ENCODE measurements around the gene TBC1D22A. TPM values are rescaled to one million over a fixed set of nuclear protein-coding genes. Genes with fewer than 3 reads are reported as not detected.

Gene TBC1D22A
- total and polyA plus RNA-seq, 2 donors = 11.8 to 25.7 TPM

- DNase-seq (ENCODE audit: low read depth in 6 of 9, low spot score in 9 of 9) = no peak
- Histone ChIP-seq H3K4me1 (ENCODE audit: control insufficient read depth in 2 of 2, insufficient read depth in 2 of 2, low read length in 2 of 2) (peaks cover 7 to 33% of the 10 kb centered on the region in 2 donors), H3K27me3 (ENCODE audit: control insufficient read depth in 2 of 2, insufficient read depth in 1 of 2, low read length in 1 of 2) (no peaks in the 10 kb centered on the region), H3K36me3 (ENCODE audit: control insufficient read depth in 2 of 2, insufficient read depth in 2 of 2, low read length in 1 of 2) (peaks cover 0 to 7% of the 10 kb centered on the region in 2 donors), H3K9me3 (ENCODE audit: control insufficient read depth in 2 of 2, insufficient read depth in 1 of 2, low read length in 1 of 2) (peaks cover 0 to 10% of the 10 kb centered on the region in 2 donors), H3K4me3 (ENCODE audit: low read length in 2 of 2) (no peak overlapping the region), H3K27ac (ENCODE audit: low read depth in 1 of 2, low read length in 1 of 2) (no peak overlapping the region)
- WGBS = 98% methylated on average over 7 of the region's 7 CpGs
These were observed 310.6 kb downstream of the TBC1D22A start for GRCh38 chr22:47073075-47073474.

- H3K36me3 ChIP-seq (ENCODE audit: control insufficient read depth in 2 of 2, insufficient read depth in 2 of 2, low read length in 1 of 2) = peaks cover 0 to 7% of the 10 kb centered on the region in 2 donors
- no peak overlapping the region for H3K4me3 ChIP-seq (ENCODE audit: low read length in 2 of 2)
- H3K4me1 ChIP-seq (ENCODE audit: control insufficient read depth in 2 of 2, insufficient read depth in 2 of 2, low read length in 2 of 2) = peaks cover 0 to 25% of the 10 kb centered on the region in 2 donors
- peaks cover 0 to 10% of the 10 kb centered on the region in 2 donors for H3K9me3 ChIP-seq (ENCODE audit: control insufficient read depth in 2 of 2, insufficient read depth in 1 of 2, low read length in 1 of 2)
- H3K27me3 ChIP-seq (ENCODE audit: control insufficient read depth in 2 of 2, insufficient read depth in 1 of 2, low read length in 1 of 2) = no peaks in the 10 kb centered on the region
- H3K27ac ChIP-seq (ENCODE audit: low read depth in 1 of 2, low read length in 1 of 2) = no peak overlapping the region
- no peak for DNase-seq (ENCODE audit: low read depth in 6 of 9, low spot score in 9 of 9)
- WGBS = 98% methylated on average over 7 of the region's 7 CpGs
These were observed 311.7 kb downstream of the TBC1D22A start for GRCh38 chr22:47074105-47074504.

- peaks cover 0 to 7% of the 10 kb centered on the region in 2 donors for H3K36me3 ChIP-seq (ENCODE audit: control insufficient read depth in 2 of 2, insufficient read depth in 2 of 2, low read length in 1 of 2)
- no peak for DNase-seq (ENCODE audit: low read depth in 6 of 9, low spot score in 9 of 9)
These were observed 313.1 kb downstream of the TBC1D22A start for GRCh38 chr22:47075568-47075967.

GRCh38 chr22:47076758-47077157 lies 314.3 kb downstream of the TBC1D22A start:
- Histone ChIP-seq H3K27ac (ENCODE audit: low read depth in 1 of 2, low read length in 1 of 2) (no peak overlapping the region), H3K27me3 (ENCODE audit: control insufficient read depth in 2 of 2, insufficient read depth in 1 of 2, low read length in 1 of 2) (no peaks in the 10 kb centered on the region), H3K9me3 (ENCODE audit: control insufficient read depth in 2 of 2, insufficient read depth in 1 of 2, low read length in 1 of 2) (peaks cover 0 to 10% of the 10 kb centered on the region in 2 donors), H3K4me1 (ENCODE audit: control insufficient read depth in 2 of 2, insufficient read depth in 2 of 2, low read length in 2 of 2) (peaks cover 0 to 7% of the 10 kb centered on the region in 2 donors), H3K36me3 (ENCODE audit: control insufficient read depth in 2 of 2, insufficient read depth in 2 of 2, low read length in 1 of 2) (peaks cover 0 to 7% of the 10 kb centered on the region in 2 donors), H3K4me3 (ENCODE audit: low read length in 2 of 2) (no peak overlapping the region)
- DNase-seq (ENCODE audit: low read depth in 6 of 9, low spot score in 9 of 9) = no peak
- WGBS = 97% methylated on average over 2 of the region's 2 CpGs

More at GRCh38 chr22:47075568-47075967, 313.1 kb downstream of the TBC1D22A start:
- Histone ChIP-seq H3K27me3 (ENCODE audit: control insufficient read depth in 2 of 2, insufficient read depth in 1 of 2, low read length in 1 of 2) (no peaks in the 10 kb centered on the region), H3K9me3 (ENCODE audit: control insufficient read depth in 2 of 2, insufficient read depth in 1 of 2, low read length in 1 of 2) (peaks cover 0 to 10% of the 10 kb centered on the region in 2 donors), H3K4me1 (ENCODE audit: control insufficient read depth in 2 of 2, insufficient read depth in 2 of 2, low read length in 2 of 2) (peaks cover 0 to 19% of the 10 kb centered on the region in 2 donors), H3K4me3 (ENCODE audit: low read length in 2 of 2) (no peak overlapping the region), H3K27ac (ENCODE audit: low read depth in 1 of 2, low read length in 1 of 2) (no peak overlapping the region)

GRCh38 chr22:47080100-47080499 lies 317.6 kb downstream of the TBC1D22A start:
- WGBS = 65% methylated on average over 3 of the region's 3 CpGs
- no peak overlapping the region for H3K27ac ChIP-seq (ENCODE audit: low read depth in 1 of 2, low read length in 1 of 2)
- H3K36me3 ChIP-seq (ENCODE audit: control insufficient read depth in 2 of 2, insufficient read depth in 2 of 2, low read length in 1 of 2) = no peaks in the 10 kb centered on the region
- DNase-seq (ENCODE audit: low read depth in 6 of 9, low spot score in 9 of 9) = no peak
- no peaks in the 10 kb centered on the region for H3K27me3 ChIP-seq (ENCODE audit: control insufficient read depth in 2 of 2, insufficient read depth in 1 of 2, low read length in 1 of 2)
- H3K4me3 ChIP-seq (ENCODE audit: low read length in 2 of 2) = no peak overlapping the region
- no peaks in the 10 kb centered on the region for H3K4me1 ChIP-seq (ENCODE audit: control insufficient read depth in 2 of 2, insufficient read depth in 2 of 2, low read length in 2 of 2)
- H3K9me3 ChIP-seq (ENCODE audit: control insufficient read depth in 2 of 2, insufficient read depth in 1 of 2, low read length in 1 of 2) = peaks cover 0 to 3% of the 10 kb centered on the region in 2 donors

- H3K4me1 ChIP-seq (ENCODE audit: control insufficient read depth in 2 of 2, insufficient read depth in 2 of 2, low read length in 2 of 2) = no peaks in the 10 kb centered on the region
- H3K4me3 ChIP-seq (ENCODE audit: low read length in 2 of 2) = no peak overlapping the region
- H3K9me3 ChIP-seq (ENCODE audit: control insufficient read depth in 2 of 2, insufficient read depth in 1 of 2, low read length in 1 of 2) = no peaks in the 10 kb centered on the region
- H3K27me3 ChIP-seq (ENCODE audit: control insufficient read depth in 2 of 2, insufficient read depth in 1 of 2, low read length in 1 of 2) = no peaks in the 10 kb centered on the region
- 99% methylated on average over 1 of the region's 1 CpG for WGBS
- H3K36me3 ChIP-seq (ENCODE audit: control insufficient read depth in 2 of 2, insufficient read depth in 2 of 2, low read length in 1 of 2) = no peaks in the 10 kb centered on the region
- no peak overlapping the region for H3K27ac ChIP-seq (ENCODE audit: low read depth in 1 of 2, low read length in 1 of 2)
- no peak for DNase-seq (ENCODE audit: low read depth in 6 of 9, low spot score in 9 of 9)
These were observed 320.1 kb downstream of the TBC1D22A start for GRCh38 chr22:47082505-47082904.

GRCh38 chr22:47083379-47083986 lies 321.0 kb downstream of the TBC1D22A start:
- H3K9me3 ChIP-seq (ENCODE audit: control insufficient read depth in 2 of 2, insufficient read depth in 1 of 2, low read length in 1 of 2) = no peaks in the 10 kb centered on the region
- H3K27me3 ChIP-seq (ENCODE audit: control insufficient read depth in 2 of 2, insufficient read depth in 1 of 2, low read length in 1 of 2) = no peaks in the 10 kb centered on the region
- H3K27ac ChIP-seq (ENCODE audit: low read depth in 1 of 2, low read length in 1 of 2) = no peak overlapping the region
- WGBS = 98% methylated on average over 14 of the region's 14 CpGs
- no peak overlapping the region for H3K4me3 ChIP-seq (ENCODE audit: low read length in 2 of 2)
- H3K4me1 ChIP-seq (ENCODE audit: control insufficient read depth in 2 of 2, insufficient read depth in 2 of 2, low read length in 2 of 2) = no peaks in the 10 kb centered on the region
- DNase-seq (ENCODE audit: low read depth in 6 of 9, low spot score in 9 of 9) = no peak
- H3K36me3 ChIP-seq (ENCODE audit: control insufficient read depth in 2 of 2, insufficient read depth in 2 of 2, low read length in 1 of 2) = no peaks in the 10 kb centered on the region

GRCh38 chr22:47084226-47084625 lies 321.8 kb downstream of the TBC1D22A start:
- H3K27ac ChIP-seq (ENCODE audit: low read depth in 1 of 2, low read length in 1 of 2) = no peak overlapping the region
- no peak overlapping the region for H3K4me3 ChIP-seq (ENCODE audit: low read length in 2 of 2)
- H3K4me1 ChIP-seq (ENCODE audit: control insufficient read depth in 2 of 2, insufficient read depth in 2 of 2, low read length in 2 of 2) = no peaks in the 10 kb centered on the region
- no peaks in the 10 kb centered on the region for H3K36me3 ChIP-seq (ENCODE audit: control insufficient read depth in 2 of 2, insufficient read depth in 2 of 2, low read length in 1 of 2)
- no peaks in the 10 kb centered on the region for H3K27me3 ChIP-seq (ENCODE audit: control insufficient read depth in 2 of 2, insufficient read depth in 1 of 2, low read length in 1 of 2)
- H3K9me3 ChIP-seq (ENCODE audit: control insufficient read depth in 2 of 2, insufficient read depth in 1 of 2, low read length in 1 of 2) = no peaks in the 10 kb centered on the region
- no peak for DNase-seq (ENCODE audit: low read depth in 6 of 9, low spot score in 9 of 9)
- WGBS = 96% methylated on average over 12 of the region's 12 CpGs

GRCh38 chr22:47086596-47087248 lies 324.3 kb downstream of the TBC1D22A start:
- Histone ChIP-seq H3K27me3 (ENCODE audit: control insufficient read depth in 2 of 2, insufficient read depth in 1 of 2, low read length in 1 of 2) (no peaks in the 10 kb centered on the region), H3K36me3 (ENCODE audit: control insufficient read depth in 2 of 2, insufficient read depth in 2 of 2, low read length in 1 of 2) (no peaks in the 10 kb centered on the region), H3K27ac (ENCODE audit: low read depth in 1 of 2, low read length in 1 of 2) (no peak overlapping the region), H3K9me3 (ENCODE audit: control insufficient read depth in 2 of 2, insufficient read depth in 1 of 2, low read length in 1 of 2) (peaks cover 0 to 2% of the 10 kb centered on the region in 2 donors), H3K4me3 (ENCODE audit: low read length in 2 of 2) (no peak overlapping the region), H3K4me1 (ENCODE audit: control insufficient read depth in 2 of 2, insufficient read depth in 2 of 2, low read length in 2 of 2) (peaks cover 0 to 15% of the 10 kb centered on the region in 2 donors)
- DNase-seq (ENCODE audit: low read depth in 6 of 9, low spot score in 9 of 9) = no peak
- WGBS = 95% methylated on average over 17 of the region's 17 CpGs
